Ishikawa (cell line): ENCODE results near the gene PIEZO2.

Experiments used
- EP300 ChIP-seq: IDR thresholded peaks from 2 replicates; pipeline ENCODE4 v1.6.1; 2012; ENCODE audit warnings: borderline replicate concordance
- NFIC ChIP-seq: IDR thresholded peaks from 2 replicates; pipeline ENCODE4 v1.6.1; 2012
- YY1 ChIP-seq: IDR thresholded peaks from 2 replicates; pipeline ENCODE4 v1.6.1; 2012; ENCODE audit warnings: low read depth

DNA sequence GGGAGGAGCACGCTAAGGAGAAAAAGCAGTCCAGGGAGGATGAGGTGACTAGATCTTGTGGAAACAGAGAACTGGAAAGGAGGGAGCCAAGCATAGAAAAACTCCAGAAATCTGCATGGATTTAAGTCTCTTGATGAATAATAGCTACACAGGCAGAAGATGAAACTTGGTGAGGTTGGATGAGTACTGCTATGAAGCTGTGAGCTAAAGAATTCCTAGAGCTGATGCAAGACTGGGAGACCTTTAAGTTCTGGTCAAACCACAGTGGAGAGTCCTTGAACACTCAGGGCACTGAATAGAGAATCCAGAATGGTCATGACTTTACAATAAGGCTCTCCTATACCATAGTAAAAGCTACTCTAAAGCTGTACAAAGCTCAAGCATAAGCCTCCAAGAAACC, 18.4 kb upstream of the PIEZO2 start:
- TF ChIP-seq YY1 (no peak), EP300 (no peak), NFIC (no peak)
